IMR-90 (cell line): ENCODE data around the gene TCP1.

ENCODE experiments used
- BHLHE40 ChIP-seq: fragments of 150-350 bp; IDR thresholded peaks from 2 replicates; pipeline ENCODE4 v1.6.1; 2016; ENCODE audit warnings: mild to moderate bottlenecking, low read depth, low read length
- CHD1 ChIP-seq: IDR thresholded peaks from 2 replicates; pipeline ENCODE4 v1.6.1; 2012; ENCODE audit warnings: low read depth, low read length, improper control_type of control experiment
- FOS ChIP-seq: fragments of 150-350 bp; IDR thresholded peaks from 2 replicates; pipeline ENCODE4 v1.6.1; 2016; ENCODE audit warnings: low read depth, low read length
- MAFK ChIP-seq: IDR thresholded peaks from 2 replicates; pipeline ENCODE4 v1.6.1; 2012; ENCODE audit warnings: low read depth, low read length, improper control_type of control experiment
- MAZ ChIP-seq: IDR thresholded peaks from 2 replicates; pipeline ENCODE4 v1.6.1; 2012; ENCODE audit warnings: low read depth, mild to moderate bottlenecking, low read length, improper control_type of control experiment, moderate library complexity, borderline replicate concordance
- POLR2A ChIP-seq: IDR thresholded peaks from 2 replicates; pipeline ENCODE4 v1.6.1; 2012; ENCODE audit warnings: mild to moderate bottlenecking, low read depth, low read length
- RAD21 ChIP-seq: IDR thresholded peaks from 2 replicates; pipeline ENCODE4 v1.6.1; 2012; ENCODE audit warnings: low read length, improper control_type of control experiment
- RFX5 ChIP-seq: IDR thresholded peaks from 2 replicates; pipeline ENCODE4 v1.8.0; 2012; ENCODE audit warnings: low read depth, mild to moderate bottlenecking, low read length, moderate library complexity
- SMC3 ChIP-seq: fragments of 150-350 bp; IDR thresholded peaks from 2 replicates; pipeline ENCODE4 v1.6.1; 2016; ENCODE audit warnings: low read depth, mild to moderate bottlenecking, antibody characterized with exemption, low read length, moderate library complexity
- TF ChIP-seq, protein P1 (sequence below): conservative IDR thresholded peaks from 2 replicates; pipeline ENCODE4 v1.5.1; 2012; ENCODE audit warnings: mild to moderate bottlenecking, low read depth, low read length, improper control_type of control experiment
- TF ChIP-seq, protein P2 (sequence below): fragments of 150-350 bp; IDR thresholded peaks from 2 replicates; pipeline ENCODE4 v1.6.1; 2017; ENCODE audit warnings: mild to moderate bottlenecking, antibody characterized with exemption, low read length, low read depth

DNA sequence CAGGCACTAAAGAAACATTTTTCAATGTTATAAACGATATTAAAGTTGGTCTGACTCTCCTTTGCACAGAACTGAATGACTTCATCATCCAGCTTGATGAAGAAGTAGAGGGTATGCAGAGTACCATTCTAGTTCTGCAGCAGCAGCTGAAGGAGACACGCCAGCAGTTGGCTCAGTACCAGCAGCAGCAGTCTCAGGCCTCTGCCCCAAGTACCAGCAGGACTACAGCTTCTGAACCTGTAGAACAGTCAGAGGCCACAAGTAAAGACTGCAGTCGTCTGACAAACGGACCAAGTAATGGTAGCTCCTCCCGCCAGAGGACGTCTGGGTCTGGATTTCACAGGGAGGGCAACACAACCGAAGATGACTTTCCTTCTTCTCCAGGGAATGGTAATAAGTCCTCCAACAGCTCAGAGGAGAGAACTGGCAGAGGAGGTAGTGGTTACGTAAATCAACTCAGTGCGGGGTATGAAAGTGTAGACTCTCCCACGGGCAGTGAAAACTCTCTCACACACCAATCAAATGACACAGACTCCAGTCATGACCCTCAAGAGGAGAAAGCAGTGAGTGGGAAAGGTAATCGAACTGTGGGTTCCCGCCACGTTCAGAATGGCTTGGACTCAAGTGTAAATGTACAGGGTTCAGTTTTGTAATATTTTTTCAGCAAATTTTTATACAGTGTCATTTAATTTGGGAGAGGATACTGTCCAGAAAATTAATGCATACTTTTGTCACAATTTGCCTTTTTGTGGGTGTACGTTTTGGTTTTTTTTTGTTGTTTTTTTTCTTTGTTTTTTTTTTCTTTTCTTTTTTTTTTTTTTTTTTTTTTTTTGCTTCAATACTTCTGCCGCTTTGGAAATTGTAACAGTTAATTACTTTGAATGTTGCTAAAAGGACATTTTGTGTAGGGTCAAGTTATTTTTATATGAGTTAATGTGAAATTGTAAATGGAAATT is 34.2 kb downstream of the TCP1 start:
- TF ChIP-seq, protein P1, sequence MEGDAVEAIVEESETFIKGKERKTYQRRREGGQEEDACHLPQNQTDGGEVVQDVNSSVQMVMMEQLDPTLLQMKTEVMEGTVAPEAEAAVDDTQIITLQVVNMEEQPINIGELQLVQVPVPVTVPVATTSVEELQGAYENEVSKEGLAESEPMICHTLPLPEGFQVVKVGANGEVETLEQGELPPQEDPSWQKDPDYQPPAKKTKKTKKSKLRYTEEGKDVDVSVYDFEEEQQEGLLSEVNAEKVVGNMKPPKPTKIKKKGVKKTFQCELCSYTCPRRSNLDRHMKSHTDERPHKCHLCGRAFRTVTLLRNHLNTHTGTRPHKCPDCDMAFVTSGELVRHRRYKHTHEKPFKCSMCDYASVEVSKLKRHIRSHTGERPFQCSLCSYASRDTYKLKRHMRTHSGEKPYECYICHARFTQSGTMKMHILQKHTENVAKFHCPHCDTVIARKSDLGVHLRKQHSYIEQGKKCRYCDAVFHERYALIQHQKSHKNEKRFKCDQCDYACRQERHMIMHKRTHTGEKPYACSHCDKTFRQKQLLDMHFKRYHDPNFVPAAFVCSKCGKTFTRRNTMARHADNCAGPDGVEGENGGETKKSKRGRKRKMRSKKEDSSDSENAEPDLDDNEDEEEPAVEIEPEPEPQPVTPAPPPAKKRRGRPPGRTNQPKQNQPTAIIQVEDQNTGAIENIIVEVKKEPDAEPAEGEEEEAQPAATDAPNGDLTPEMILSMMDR: no peak
- TF ChIP-seq MAFK (no peak), POLR2A (no peak), CHD1 (no peak), FOS (no peak), MAZ (no peak), RAD21 (no peak), RFX5 (no peak), BHLHE40 (no peak), SMC3 (no peak)
- TF ChIP-seq, protein P2, sequence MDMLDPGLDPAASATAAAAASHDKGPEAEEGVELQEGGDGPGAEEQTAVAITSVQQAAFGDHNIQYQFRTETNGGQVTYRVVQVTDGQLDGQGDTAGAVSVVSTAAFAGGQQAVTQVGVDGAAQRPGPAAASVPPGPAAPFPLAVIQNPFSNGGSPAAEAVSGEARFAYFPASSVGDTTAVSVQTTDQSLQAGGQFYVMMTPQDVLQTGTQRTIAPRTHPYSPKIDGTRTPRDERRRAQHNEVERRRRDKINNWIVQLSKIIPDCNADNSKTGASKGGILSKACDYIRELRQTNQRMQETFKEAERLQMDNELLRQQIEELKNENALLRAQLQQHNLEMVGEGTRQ: no peak
